KMS-11 (cell line): ENCODE results near the gene SORCS2.

Source experiments
- H2AFZ ChIP-seq: fragments of 200-600 bp; sonication (generic); 2 replicates; pipeline ENCODE4 v1.6.1; 2016; ENCODE audit warnings: antibody characterized with exemption, mixed run types, low read depth
- H3K27ac ChIP-seq: fragments of 200-600 bp; sonication (generic); 2 replicates; pipeline ENCODE4 v1.6.1; 2016; ENCODE audit warnings: mild to moderate bottlenecking, mixed run types
- H3K27me3 ChIP-seq: fragments of 200-600 bp; sonication (generic); 2 replicates; pipeline ENCODE4 v1.6.1; 2017; ENCODE audit warnings: mild to moderate bottlenecking, low read depth, mixed run types, moderate library complexity; ENCODE audit not compliant: insufficient read depth
- H3K36me3 ChIP-seq: fragments of 200-600 bp; sonication (generic); 2 replicates; pipeline ENCODE4 v1.6.1; 2017; ENCODE audit warnings: mild to moderate bottlenecking, mixed run types; ENCODE audit not compliant: insufficient read depth
- H3K4me1 ChIP-seq: fragments of 200-600 bp; sonication (generic); 2 replicates; pipeline ENCODE4 v1.6.1; 2016; ENCODE audit warnings: mild to moderate bottlenecking, low read depth, mixed run types; ENCODE audit not compliant: poor library complexity, severe bottlenecking
- H3K4me2 ChIP-seq: fragments of 200-600 bp; sonication (generic); 2 replicates; pipeline ENCODE4 v1.7.0; 2016; ENCODE audit warnings: mild to moderate bottlenecking, mixed run types
- H3K4me3 ChIP-seq: fragments of 200-600 bp; sonication (generic); IDR thresholded peaks from 2 replicates; pipeline ENCODE4 v1.6.1; 2017; ENCODE audit warnings: low read depth, low read length, mixed read lengths; ENCODE audit not compliant: insufficient read depth
- H3K79me2 ChIP-seq: fragments of 200-600 bp; sonication (generic); 2 replicates; pipeline ENCODE4 v1.6.1; 2016; ENCODE audit warnings: low read depth, mixed run types; ENCODE audit not compliant: insufficient read depth
- H3K9ac ChIP-seq: fragments of 200-600 bp; sonication (generic); 2 replicates; pipeline ENCODE4 v1.6.1; 2016; ENCODE audit warnings: mild to moderate bottlenecking, mixed run types
- H4K20me1 ChIP-seq: fragments of 200-600 bp; sonication (generic); 2 replicates; pipeline ENCODE4 v1.6.1; 2016; ENCODE audit warnings: mild to moderate bottlenecking, mixed run types; ENCODE audit not compliant: insufficient read depth
- CTCF ChIP-seq: fragments of 200-600 bp; sonication (generic); conservative IDR thresholded peaks from 2 replicates; pipeline ENCODE4 v1.6.1; 2017; ENCODE audit warnings: low read depth, mild to moderate bottlenecking, antibody characterized with exemption, low read length, moderate library complexity, mixed read lengths

SORCS2 gene

DNA sequence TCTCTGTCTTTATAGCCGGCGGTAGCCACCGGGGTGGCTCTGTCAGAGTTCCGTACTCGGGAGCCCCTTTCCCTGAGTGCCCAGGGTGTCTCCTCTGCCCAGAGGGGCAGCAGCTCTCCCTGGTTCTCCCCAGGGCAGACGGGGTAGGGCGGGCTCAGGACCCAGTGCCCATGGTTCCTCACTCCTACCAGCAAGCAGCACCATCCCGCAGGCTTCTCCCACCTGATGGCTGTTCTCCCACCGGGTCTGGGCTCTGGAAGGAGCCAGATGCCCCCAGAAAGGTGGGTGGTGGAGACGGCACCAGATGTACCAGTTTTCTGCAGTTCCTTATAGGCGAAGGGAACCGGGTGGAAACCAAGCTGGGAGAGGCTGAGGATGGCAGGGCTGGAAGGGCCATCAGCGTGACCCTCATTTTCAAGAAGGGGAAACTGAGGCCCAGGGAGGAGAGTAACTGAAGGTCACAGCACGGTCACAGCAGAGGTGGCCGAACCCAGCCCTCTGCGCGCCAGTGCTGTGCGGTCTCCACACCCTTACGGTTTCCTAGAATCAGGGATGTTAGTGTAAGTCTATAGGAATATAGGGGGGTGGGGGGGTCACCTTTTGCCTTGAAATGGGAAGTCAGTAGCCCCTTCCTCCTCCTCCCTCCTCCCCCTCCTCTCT, 548.7 kb downstream of the SORCS2 start:
- H3K36me3 ChIP-seq: no peaks in the 10 kb centered on the region
- H2AFZ ChIP-seq: no peak overlapping the region
- no peaks in the 10 kb centered on the region for H3K27me3 ChIP-seq
- H3K27ac ChIP-seq: no peak overlapping the region
- TF ChIP-seq CTCF: no peak
- no peaks in the 10 kb centered on the region for H3K4me1 ChIP-seq
- H4K20me1 ChIP-seq: no peaks in the 10 kb centered on the region
- no peaks in the 10 kb centered on the region for H3K79me2 ChIP-seq
- no peak overlapping the region for H3K4me2 ChIP-seq
- no peak overlapping the region for H3K9ac ChIP-seq
- no peak overlapping the region for H3K4me3 ChIP-seq

DNA sequence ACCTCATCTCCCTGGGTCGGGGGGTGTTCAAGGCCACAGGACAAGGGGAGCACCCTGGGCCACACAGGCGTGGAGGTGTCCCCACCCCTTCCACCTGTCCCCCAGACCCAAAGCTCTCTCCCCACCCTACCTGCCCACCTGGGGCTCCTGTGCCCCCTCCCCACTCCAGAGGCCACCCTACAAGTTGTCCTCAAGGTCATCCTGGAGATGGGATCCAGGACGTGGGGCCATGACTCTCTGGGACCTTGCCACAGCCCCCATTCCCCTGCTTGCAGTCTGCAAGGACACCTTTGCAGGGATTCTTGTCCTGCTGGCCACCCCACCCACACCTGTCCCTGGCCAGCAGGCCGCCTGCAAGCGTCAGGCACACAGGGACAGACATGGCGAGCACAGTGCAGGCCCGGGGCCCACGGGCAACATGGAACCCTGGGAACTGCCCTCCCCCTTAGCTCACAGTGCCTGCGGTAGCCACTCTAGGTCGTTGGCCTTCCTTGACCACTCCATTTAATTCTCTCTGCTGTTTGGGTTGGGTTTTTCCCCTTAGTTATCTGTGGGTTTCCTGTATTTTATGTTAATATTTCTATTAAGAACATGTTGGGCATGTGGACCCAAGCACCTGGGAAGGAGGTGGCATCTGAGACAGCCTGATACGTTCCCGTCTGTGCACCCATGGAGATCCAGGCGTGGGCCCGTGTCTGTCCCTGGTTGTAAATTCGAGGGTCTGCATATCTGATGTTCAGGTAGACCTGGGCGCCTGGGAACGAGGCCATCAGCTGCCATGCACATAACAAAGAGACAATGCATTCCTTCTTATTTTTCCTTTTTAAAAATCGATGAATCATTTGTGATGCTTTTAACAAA, 549.8 kb downstream of the SORCS2 start:
- no peaks in the 10 kb centered on the region for H3K79me2 ChIP-seq
- no peaks in the 10 kb centered on the region for H3K4me1 ChIP-seq
- H3K27ac ChIP-seq: no peak overlapping the region
- H3K4me2 ChIP-seq: no peak overlapping the region
- no peaks in the 10 kb centered on the region for H4K20me1 ChIP-seq
- H2AFZ ChIP-seq: no peak overlapping the region
- no peaks in the 10 kb centered on the region for H3K27me3 ChIP-seq
- TF ChIP-seq CTCF: no peak
- no peak overlapping the region for H3K4me3 ChIP-seq
- no peak overlapping the region for H3K9ac ChIP-seq
- no peaks in the 10 kb centered on the region for H3K36me3 ChIP-seq

DNA sequence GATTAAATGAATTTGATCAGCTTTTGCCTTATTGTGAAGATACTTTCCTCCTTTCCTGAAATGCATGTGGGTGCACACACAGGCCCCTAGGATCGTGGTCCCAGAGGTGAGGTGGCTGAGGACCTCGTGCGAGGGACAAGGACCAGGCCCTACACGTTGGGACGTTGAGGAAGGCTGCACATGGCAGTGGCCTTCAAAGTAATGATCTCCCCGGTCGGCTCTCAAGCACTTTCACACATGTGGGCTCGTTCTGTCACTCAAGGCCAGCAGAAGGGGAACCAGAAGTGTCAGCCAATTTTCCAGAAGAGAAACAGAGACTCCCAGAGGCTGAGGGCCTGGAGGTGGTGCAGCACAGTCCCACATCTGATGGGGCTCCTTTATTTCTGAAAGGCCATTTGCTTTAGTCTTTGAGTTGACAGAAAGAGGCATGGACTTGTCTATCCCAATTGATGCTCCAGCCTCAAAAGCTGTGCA, 550.5 kb downstream of the SORCS2 start:
- no peaks in the 10 kb centered on the region for H3K27me3 ChIP-seq
- TF ChIP-seq CTCF: no peak
- no peaks in the 10 kb centered on the region for H4K20me1 ChIP-seq
- no peak overlapping the region for H3K27ac ChIP-seq
- no peak overlapping the region for H3K4me3 ChIP-seq
- no peaks in the 10 kb centered on the region for H3K4me1 ChIP-seq
- no peak overlapping the region for H3K4me2 ChIP-seq
- no peak overlapping the region for H2AFZ ChIP-seq
- no peak overlapping the region for H3K9ac ChIP-seq
- no peaks in the 10 kb centered on the region for H3K36me3 ChIP-seq
- H3K79me2 ChIP-seq: no peaks in the 10 kb centered on the region

GRCh38 chr4:7744142-7744804, 551.9 kb downstream of the SORCS2 start:
- no peaks in the 10 kb centered on the region; the same call in 1 of the 2 replicates for H3K27me3 ChIP-seq
- H2AFZ ChIP-seq: no peak overlapping the region
- no peak overlapping the region for H3K9ac ChIP-seq
- TF ChIP-seq CTCF: no peak
- H4K20me1 ChIP-seq: no peaks in the 10 kb centered on the region
- no peak overlapping the region for H3K4me3 ChIP-seq
- H3K36me3 ChIP-seq: no peaks in the 10 kb centered on the region
- H3K4me2 ChIP-seq: no peak overlapping the region
- H3K4me1 ChIP-seq: no peaks in the 10 kb centered on the region
- no peak overlapping the region for H3K27ac ChIP-seq
- H3K79me2 ChIP-seq: no peaks in the 10 kb centered on the region
